Measurements from ENCODE around the gene NDUFA11. TPM values are rescaled to one million over a fixed set of nuclear protein-coding genes. Genes with fewer than 3 reads are reported as not detected.

Gene NDUFA11
- total and polyA plus RNA-seq, 2 of the 13 experiments (the other 11 are each of a cell fraction or from before 2014, with no cell fraction given) = 286 to 378 TPM

DNA sequence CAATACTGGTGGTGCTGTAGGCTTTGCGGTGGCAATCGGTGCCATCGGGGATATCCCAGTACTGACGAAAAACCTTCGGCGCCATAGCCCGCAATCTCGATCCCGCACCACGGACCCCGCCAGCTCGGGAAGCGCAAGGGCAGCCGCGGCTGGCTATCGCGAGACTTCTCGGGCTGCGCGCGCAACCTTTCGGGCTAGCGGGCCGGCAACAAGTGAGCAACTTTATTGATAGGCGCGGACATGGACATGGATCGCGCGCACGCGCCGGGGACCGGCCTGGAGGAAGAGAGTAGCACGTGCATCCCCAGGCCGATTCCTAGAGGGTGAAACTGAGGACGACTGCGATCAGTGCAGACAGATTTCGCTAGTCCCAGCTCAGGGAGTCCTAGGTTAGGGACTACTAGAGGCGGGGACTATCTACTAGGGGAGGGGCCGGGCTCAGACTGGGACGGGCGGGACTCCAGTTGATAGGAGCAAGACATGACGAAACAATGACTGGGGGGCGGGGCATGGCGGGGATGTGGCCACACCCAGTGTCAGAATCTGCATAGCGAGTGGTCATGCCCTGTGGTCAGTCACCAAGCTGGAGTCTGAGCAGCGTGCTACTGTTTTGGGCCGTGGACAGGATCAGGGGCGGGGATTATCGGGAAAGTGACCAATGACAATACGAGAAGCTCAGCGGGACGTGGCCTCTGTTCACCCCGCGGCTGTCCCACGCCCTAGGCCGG lies at the start of gene NDUFA11 (continued):
- TF ChIP-seq ZNF546 (CRISPR knock-in tag; conservative IDR thresholded peaks at IDR 0.05) (0 out of 2 replicates have a peak, but pooled peaks have one; percentile 58), RAD21 (CRISPR knock-in tag; IDR thresholded peaks at IDR 0.05) (no peak), NR1H2 (CRISPR knock-in tag; IDR thresholded peaks at IDR 0.05; ENCODE audit: borderline replicate concordance, low read depth) (peak; percentile 81; the same call in 1 of the 2 replicates), KMT2A (CRISPR knock-in tag; IDR thresholded peaks at IDR 0.05) (peak; percentile 94), ZMAT3 (CRISPR knock-in tag; conservative IDR thresholded peaks at IDR 0.05) (0 out of 2 replicates have a peak, but pooled peaks have one; percentile 95), ZNF678 (CRISPR knock-in tag; IDR thresholded peaks at IDR 0.05) (no peak), NR2F1 (CRISPR knock-in tag; IDR thresholded peaks at IDR 0.05) (no peak; a peak in 1 of 4 replicates)
- TF ChIP-seq, protein P1, sequence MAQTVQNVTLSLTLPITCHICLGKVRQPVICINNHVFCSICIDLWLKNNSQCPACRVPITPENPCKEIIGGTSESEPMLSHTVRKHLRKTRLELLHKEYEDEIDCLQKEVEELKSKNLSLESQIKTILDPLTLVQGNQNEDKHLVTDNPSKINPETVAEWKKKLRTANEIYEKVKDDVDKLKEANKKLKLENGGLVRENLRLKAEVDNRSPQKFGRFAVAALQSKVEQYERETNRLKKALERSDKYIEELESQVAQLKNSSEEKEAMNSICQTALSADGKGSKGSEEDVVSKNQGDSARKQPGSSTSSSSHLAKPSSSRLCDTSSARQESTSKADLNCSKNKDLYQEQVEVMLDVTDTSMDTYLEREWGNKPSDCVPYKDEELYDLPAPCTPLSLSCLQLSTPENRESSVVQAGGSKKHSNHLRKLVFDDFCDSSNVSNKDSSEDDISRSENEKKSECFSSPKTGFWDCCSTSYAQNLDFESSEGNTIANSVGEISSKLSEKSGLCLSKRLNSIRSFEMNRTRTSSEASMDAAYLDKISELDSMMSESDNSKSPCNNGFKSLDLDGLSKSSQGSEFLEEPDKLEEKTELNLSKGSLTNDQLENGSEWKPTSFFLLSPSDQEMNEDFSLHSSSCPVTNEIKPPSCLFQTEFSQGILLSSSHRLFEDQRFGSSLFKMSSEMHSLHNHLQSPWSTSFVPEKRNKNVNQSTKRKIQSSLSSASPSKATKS (CRISPR knock-in tag; IDR thresholded peaks at IDR 0.05) = no peak
- TF ChIP-seq, protein P2, sequence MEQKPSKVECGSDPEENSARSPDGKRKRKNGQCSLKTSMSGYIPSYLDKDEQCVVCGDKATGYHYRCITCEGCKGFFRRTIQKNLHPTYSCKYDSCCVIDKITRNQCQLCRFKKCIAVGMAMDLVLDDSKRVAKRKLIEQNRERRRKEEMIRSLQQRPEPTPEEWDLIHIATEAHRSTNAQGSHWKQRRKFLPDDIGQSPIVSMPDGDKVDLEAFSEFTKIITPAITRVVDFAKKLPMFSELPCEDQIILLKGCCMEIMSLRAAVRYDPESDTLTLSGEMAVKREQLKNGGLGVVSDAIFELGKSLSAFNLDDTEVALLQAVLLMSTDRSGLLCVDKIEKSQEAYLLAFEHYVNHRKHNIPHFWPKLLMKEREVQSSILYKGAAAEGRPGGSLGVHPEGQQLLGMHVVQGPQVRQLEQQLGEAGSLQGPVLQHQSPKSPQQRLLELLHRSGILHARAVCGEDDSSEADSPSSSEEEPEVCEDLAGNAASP (CRISPR knock-in tag; IDR thresholded peaks at IDR 0.05; ENCODE audit: borderline replicate concordance) = peak; percentile 40; the same call in 1 of the 2 replicates
- TF ChIP-seq, protein P3, sequence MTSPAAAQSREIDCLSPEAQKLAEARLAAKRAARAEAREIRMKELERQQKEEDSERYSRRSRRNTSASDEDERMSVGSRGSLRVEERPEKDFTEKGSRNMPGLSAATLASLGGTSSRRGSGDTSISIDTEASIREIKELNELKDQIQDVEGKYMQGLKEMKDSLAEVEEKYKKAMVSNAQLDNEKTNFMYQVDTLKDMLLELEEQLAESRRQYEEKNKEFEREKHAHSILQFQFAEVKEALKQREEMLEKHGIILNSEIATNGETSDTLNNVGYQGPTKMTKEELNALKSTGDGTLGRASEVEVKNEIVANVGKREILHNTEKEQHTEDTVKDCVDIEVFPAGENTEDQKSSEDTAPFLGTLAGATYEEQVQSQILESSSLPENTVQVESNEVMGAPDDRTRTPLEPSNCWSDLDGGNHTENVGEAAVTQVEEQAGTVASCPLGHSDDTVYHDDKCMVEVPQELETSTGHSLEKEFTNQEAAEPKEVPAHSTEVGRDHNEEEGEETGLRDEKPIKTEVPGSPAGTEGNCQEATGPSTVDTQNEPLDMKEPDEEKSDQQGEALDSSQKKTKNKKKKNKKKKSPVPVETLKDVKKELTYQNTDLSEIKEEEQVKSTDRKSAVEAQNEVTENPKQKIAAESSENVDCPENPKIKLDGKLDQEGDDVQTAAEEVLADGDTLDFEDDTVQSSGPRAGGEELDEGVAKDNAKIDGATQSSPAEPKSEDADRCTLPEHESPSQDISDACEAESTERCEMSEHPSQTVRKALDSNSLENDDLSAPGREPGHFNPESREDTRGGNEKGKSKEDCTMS (CRISPR knock-in tag; conservative IDR thresholded peaks at IDR 0.05) = no peak
- TF ChIP-seq, protein P4, sequence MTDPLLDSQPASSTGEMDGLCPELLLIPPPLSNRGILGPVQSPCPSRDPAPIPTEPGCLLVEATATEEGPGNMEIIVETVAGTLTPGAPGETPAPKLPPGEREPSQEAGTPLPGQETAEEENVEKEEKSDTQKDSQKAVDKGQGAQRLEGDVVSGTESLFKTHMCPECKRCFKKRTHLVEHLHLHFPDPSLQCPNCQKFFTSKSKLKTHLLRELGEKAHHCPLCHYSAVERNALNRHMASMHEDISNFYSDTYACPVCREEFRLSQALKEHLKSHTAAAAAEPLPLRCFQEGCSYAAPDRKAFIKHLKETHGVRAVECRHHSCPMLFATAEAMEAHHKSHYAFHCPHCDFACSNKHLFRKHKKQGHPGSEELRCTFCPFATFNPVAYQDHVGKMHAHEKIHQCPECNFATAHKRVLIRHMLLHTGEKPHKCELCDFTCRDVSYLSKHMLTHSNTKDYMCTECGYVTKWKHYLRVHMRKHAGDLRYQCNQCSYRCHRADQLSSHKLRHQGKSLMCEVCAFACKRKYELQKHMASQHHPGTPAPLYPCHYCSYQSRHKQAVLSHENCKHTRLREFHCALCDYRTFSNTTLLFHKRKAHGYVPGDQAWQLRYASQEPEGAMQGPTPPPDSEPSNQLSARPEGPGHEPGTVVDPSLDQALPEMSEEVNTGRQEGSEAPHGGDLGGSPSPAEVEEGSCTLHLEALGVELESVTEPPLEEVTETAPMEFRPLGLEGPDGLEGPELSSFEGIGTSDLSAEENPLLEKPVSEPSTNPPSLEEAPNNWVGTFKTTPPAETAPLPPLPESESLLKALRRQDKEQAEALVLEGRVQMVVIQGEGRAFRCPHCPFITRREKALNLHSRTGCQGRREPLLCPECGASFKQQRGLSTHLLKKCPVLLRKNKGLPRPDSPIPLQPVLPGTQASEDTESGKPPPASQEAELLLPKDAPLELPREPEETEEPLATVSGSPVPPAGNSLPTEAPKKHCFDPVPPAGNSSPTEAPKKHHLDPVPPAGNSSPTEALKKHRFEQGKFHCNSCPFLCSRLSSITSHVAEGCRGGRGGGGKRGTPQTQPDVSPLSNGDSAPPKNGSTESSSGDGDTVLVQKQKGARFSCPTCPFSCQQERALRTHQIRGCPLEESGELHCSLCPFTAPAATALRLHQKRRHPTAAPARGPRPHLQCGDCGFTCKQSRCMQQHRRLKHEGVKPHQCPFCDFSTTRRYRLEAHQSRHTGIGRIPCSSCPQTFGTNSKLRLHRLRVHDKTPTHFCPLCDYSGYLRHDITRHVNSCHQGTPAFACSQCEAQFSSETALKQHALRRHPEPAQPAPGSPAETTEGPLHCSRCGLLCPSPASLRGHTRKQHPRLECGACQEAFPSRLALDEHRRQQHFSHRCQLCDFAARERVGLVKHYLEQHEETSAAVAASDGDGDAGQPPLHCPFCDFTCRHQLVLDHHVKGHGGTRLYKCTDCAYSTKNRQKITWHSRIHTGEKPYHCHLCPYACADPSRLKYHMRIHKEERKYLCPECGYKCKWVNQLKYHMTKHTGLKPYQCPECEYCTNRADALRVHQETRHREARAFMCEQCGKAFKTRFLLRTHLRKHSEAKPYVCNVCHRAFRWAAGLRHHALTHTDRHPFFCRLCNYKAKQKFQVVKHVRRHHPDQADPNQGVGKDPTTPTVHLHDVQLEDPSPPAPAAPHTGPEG (CRISPR knock-in tag; IDR thresholded peaks at IDR 0.05) = no peak
- TF ChIP-seq, protein P5, sequence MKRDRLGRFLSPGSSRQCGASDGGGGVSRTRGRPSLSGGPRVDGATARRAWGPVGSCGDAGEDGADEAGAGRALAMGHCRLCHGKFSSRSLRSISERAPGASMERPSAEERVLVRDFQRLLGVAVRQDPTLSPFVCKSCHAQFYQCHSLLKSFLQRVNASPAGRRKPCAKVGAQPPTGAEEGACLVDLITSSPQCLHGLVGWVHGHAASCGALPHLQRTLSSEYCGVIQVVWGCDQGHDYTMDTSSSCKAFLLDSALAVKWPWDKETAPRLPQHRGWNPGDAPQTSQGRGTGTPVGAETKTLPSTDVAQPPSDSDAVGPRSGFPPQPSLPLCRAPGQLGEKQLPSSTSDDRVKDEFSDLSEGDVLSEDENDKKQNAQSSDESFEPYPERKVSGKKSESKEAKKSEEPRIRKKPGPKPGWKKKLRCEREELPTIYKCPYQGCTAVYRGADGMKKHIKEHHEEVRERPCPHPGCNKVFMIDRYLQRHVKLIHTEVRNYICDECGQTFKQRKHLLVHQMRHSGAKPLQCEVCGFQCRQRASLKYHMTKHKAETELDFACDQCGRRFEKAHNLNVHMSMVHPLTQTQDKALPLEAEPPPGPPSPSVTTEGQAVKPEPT (CRISPR knock-in tag; IDR thresholded peaks at IDR 0.05; ENCODE audit: low read depth) = peak; percentile 75; the same call in 1 of the 2 replicates
